ENCODE data around the gene SRP68.
A peak's percentile ranks its signal among the peaks of the same experiment; 100 is the strongest.

Gene SRP68

DNA sequence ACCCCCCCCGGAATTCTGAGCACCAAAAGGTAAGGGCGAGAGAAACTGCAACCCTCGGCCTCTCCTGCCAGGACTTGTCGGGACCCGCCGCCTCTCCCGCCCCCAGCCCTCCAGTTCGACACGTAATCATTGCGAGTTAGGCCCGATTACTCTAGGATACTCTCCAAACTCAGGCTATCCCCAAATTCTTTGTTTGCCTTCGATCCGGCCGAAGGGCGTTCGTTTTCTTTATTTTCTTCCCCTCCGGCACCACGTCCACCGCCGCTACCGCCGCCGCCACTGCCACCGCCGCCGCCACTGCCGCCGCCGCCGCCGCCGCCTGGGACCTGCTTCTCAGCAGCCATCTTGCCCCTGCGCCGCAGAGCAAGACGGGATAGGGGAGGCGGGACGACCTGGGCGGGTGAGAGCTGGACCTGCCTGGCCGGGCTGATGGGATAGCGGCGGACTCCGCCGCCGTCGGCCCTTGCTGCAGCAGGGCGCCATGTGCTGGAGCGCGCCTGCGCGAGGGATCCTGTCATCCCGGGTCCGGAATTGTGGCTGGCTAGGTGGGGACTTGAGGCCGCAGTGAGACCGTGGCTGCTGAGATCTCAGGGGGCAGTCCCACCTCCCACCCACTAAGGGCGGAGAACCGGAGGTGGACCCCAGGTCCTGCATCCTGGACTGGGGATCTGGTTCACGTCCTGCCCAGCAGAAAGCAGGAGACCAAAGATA is at the start of gene SRP68:
SRP68 (minus strand) TSS at position 370 of the 711 bp plus-strand sequence; CDS start at position 344, 26 bp downstream.
- H3K4me1 ChIP-seq (ENCODE audit: insufficient read depth, low read length) = peaks cover 4% of the 10 kb centered on the region
- H3K9ac ChIP-seq (ENCODE audit: low read depth, low read length) = peak within 1 kb of the TSS; percentile 86
- H3K36me3 ChIP-seq (ENCODE audit: insufficient read depth, low read length) = peaks cover 3% of the 10 kb centered on the region; the same call in 1 of the 2 replicates
- H3K9me3 ChIP-seq (ENCODE audit: control insufficient read depth, insufficient read depth, low read length) = no peaks in the 10 kb centered on the region

DNA sequence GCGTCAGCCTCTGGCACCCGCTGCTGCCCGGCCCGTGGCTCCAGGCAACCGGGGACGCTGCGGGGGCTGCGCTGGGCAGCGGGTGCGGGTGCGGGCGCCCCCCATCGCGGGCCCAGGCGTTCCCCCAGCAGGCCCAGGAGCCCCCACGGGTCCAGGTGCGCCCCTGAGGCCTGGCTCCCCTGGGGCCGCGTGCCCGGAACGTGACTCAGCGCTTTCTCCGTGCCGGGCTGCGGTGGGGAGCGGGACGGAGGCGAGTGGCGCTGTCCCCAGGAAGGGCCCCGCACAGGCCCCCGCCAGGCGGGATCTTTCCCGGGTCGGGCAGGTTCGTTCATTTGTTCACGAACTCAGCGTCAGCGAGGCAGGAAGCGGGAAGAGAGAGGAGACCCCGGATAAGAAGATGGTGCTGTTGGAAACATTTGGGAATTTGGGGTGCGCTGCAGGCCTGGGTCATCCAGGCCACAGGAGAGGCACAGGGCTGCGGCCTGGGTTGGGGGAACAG is 49.7 kb upstream of the SRP68 start:
- Histone ChIP-seq H3K9me3 (ENCODE audit: control insufficient read depth, insufficient read depth, low read length) (no peaks in the 10 kb centered on the region), H3K4me1 (ENCODE audit: insufficient read depth, low read length) (peaks cover 11% of the 10 kb centered on the region), H3K36me3 (ENCODE audit: insufficient read depth, low read length) (no peaks in the 10 kb centered on the region), H3K9ac (ENCODE audit: low read depth, low read length) (peak overlapping the region; percentile 46)

DNA sequence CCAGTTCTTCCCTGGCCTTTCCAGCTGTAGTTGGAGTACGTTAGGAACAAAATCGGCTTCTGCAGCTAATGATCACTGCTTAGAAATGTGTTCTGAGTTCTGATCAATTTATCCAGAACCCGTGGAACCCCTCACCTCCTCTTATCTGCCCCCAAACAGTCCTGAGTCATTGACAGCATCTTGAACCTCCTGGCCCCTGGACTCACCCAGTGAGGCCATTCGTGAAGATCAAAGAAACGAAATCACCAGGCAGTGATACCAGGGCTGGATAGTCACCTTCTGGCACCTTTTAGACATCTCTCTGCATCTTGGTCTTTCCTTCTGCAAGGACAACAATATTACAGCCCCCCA is 48.3 kb upstream of the SRP68 start:
- peaks cover 11% of the 10 kb centered on the region for H3K4me1 ChIP-seq (ENCODE audit: insufficient read depth, low read length)
- no peak overlapping the region; the same call in 1 of the 2 replicates for H3K9ac ChIP-seq (ENCODE audit: low read depth, low read length)
- no peaks in the 10 kb centered on the region for H3K36me3 ChIP-seq (ENCODE audit: insufficient read depth, low read length)
- H3K9me3 ChIP-seq (ENCODE audit: control insufficient read depth, insufficient read depth, low read length) = no peaks in the 10 kb centered on the region

DNA sequence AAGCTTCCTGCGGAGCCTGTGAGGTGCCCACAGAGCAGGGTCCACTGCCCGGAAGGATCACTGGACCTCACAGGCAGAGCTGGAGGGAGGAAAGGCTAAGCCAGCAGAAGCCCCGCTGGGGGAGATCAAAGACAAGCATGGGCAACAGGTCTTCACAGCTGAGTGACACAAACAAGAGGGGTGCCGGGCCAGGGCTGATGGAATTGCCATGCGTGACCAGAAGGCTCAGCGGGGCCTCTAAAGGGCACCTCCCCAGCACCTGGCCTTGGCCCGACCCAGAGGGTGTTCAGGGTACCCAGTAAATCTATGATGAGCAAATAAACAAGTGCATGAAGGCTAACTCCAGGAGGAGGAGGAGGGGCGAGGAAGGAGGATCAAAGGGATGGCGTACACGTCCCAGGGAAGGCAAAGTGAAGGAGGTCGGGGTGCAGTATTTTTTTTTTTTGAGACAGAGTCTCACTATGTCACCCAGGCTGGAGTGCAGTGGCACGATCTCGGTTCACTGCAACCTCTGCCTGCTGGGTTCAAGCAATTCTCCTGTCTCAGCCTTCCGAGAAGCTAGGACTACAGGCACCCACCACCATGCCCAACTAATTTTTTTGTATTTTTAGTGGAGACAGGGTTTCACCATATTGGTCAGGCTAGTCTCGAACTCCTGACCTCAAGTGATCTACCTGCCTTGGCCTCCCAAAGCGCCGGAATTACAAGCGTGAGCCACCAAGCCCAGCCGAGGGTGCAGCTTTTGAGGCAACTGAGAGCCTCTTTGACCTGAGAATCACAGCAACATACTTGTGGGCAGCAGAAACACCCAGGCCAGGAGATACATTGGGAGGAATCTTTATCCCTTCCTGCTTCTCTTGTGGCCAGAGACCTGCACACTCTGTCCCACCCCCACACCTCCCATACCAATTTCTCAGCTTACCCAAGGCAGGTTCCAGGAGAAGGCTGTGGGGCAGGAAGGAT is 47.4 kb upstream of the SRP68 start:
- H3K9me3 ChIP-seq (ENCODE audit: control insufficient read depth, insufficient read depth, low read length) = no peaks in the 10 kb centered on the region
- no peaks in the 10 kb centered on the region for H3K36me3 ChIP-seq (ENCODE audit: insufficient read depth, low read length)
- peaks cover 11% of the 10 kb centered on the region for H3K4me1 ChIP-seq (ENCODE audit: insufficient read depth, low read length)
- H3K9ac ChIP-seq (ENCODE audit: low read depth, low read length) = no peak overlapping the region

DNA sequence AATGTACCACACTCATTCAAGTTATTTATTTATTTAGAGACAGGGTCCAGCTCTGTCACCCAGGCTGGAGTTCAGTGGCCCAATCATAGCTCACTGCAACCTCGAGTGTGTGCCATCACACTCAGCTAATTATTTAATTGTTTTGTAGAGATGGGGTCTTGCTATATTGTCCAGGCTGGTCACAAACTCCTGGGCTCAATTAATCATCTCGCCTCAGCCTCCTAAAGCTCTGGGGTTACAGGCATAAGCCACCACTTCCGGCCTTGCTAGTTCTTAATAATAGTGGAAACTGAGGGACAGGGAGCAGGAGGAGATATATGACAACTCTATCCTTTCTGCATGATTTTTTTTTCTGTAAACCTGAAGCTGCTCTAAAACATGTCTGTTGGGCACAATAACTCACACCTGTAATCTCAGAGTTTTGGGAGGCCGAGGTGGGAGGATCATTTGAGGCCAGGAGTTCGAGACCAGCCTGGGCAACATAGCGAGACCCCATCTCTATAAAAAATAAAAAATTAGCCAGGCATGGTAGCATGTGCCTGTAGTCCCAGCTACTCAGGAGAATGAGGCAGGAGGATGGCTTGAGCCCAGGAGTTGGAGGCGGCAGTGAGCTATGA is 42.9 kb upstream of the SRP68 start:
- Histone ChIP-seq H3K9me3 (ENCODE audit: control insufficient read depth, insufficient read depth, low read length) (no peaks in the 10 kb centered on the region), H3K9ac (ENCODE audit: low read depth, low read length) (no peak overlapping the region), H3K4me1 (ENCODE audit: insufficient read depth, low read length) (peaks cover 4% of the 10 kb centered on the region), H3K36me3 (ENCODE audit: insufficient read depth, low read length) (no peaks in the 10 kb centered on the region)

DNA sequence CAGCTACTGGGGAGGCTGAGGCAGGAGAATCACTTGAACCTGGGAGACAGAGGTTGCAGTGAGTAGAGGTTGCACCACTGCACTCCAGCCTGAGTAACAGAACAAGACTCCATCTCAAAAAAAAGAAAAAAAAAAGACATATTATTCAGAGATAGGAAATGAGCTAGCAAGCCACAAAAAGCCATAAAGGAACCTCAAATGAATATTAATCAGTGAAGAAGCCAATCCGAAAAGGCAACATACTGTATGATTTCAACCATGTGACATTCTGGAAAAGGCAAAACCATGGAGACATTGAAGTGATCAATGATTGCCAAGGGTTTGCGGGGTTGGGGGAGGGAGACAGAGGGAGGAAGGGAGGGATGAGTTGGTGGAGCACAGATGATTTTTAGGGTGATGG is 39.6 kb upstream of the SRP68 start:
- H3K9ac ChIP-seq (ENCODE audit: low read depth, low read length) = no peak overlapping the region
- H3K4me1 ChIP-seq (ENCODE audit: insufficient read depth, low read length) = no peaks in the 10 kb centered on the region
- H3K36me3 ChIP-seq (ENCODE audit: insufficient read depth, low read length) = no peaks in the 10 kb centered on the region
- no peaks in the 10 kb centered on the region for H3K9me3 ChIP-seq (ENCODE audit: control insufficient read depth, insufficient read depth, low read length)

DNA sequence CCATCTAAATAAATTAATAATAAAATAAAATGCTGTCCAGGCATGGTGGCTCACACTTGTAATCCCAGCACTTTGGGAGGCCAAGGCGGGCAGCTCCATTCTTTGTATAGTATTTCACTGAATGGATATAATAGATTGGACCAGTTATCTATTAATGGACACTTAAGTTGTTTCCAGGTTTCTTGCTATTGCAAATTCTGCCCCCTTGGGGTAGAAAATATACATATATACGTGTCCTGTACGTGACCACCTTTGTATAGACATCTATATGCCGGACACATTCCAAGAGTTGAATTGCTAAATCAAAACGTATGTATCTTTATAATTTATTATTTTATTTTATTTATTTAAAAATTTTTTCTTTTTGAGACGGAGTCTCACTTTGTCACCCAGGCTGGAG is 35.2 kb upstream of the SRP68 start:
- Histone ChIP-seq H3K9ac (ENCODE audit: low read depth, low read length) (no peak overlapping the region), H3K4me1 (ENCODE audit: insufficient read depth, low read length) (peaks cover 12% of the 10 kb centered on the region), H3K36me3 (ENCODE audit: insufficient read depth, low read length) (no peaks in the 10 kb centered on the region), H3K9me3 (ENCODE audit: control insufficient read depth, insufficient read depth, low read length) (no peaks in the 10 kb centered on the region)

DNA sequence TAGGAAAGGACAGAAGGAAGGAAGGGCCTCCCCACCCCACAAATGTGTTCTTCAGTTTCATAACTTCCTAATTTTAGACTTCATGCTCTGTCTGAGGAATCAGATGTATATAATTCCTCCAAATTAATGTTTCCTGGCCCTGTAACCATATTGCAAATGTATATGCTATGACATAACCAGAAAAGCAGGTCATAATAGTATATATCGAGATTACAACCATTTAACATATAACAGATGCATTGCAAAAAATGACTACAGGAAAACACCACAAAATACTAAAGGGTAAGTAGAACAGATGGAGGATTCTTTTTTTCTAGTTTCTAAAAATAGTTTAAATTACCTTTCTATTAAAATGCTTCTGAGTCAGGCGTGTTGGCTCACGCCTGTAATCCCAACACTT is 34.4 kb upstream of the SRP68 start:
- Histone ChIP-seq H3K9me3 (ENCODE audit: control insufficient read depth, insufficient read depth, low read length) (no peaks in the 10 kb centered on the region), H3K36me3 (ENCODE audit: insufficient read depth, low read length) (peaks cover 1% of the 10 kb centered on the region; the same call in 1 of the 2 replicates), H3K9ac (ENCODE audit: low read depth, low read length) (no peak overlapping the region), H3K4me1 (ENCODE audit: insufficient read depth, low read length) (peaks cover 12% of the 10 kb centered on the region)

DNA sequence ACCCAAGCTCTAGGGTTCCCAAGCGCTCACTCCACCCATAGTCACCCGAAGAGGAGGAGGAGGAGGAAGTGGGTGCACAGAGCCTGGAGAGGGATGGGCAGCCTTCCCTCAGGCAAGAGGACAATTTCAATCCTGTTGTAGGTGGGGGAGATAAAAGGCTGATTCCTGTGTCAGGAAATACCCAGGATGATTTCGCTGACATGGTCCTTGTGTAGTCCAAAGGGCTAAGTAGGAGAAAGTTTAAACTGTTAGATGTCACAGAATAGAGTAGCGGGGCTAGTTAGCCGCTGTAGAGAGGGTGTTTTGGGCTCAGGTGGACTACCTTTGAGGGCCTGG is 32.5 kb upstream of the SRP68 start:
- Histone ChIP-seq H3K36me3 (ENCODE audit: insufficient read depth, low read length) (peaks cover 14% of the 10 kb centered on the region), H3K9me3 (ENCODE audit: control insufficient read depth, insufficient read depth, low read length) (no peaks in the 10 kb centered on the region), H3K4me1 (ENCODE audit: insufficient read depth, low read length) (peaks cover 12% of the 10 kb centered on the region), H3K9ac (ENCODE audit: low read depth, low read length) (no peak overlapping the region; the same call in 1 of the 2 replicates)

DNA sequence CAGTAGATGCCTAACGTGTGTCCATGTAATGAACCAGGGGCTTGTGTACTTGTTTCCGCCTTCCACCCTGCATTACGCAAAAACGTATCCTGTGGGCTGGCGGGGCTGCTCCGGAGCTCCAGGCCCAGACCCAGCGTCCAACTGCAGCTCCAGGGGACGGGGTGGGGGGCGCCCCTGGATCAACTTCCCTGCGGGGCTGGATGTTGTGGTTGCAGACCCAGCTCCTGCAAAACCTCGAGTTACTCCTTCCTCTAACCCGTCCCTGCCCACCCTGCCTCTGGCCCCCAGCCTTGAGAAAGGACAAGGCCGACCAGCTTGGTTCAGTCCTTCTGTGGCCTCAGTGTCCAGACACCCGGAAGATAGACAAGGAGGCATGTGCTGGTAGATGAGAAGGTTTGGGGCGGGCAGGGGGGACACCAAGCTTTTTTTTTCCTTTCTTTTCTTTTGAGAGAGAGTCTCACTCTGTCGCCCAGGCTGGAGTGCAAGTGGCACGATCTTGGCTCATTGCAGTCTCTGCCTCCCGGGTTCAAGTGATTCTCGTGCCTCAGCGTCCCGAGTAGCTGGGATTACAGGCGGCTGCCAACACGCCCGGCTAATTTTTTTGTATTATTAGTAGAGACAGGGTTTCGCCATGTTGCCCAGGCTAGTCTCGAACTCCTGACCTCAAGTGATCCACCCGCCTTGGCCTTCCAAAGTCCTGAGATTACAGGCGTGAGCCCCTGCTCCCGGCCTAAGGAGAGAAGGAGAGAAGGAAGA is 32.0 kb upstream of the SRP68 start:
- peaks cover 14% of the 10 kb centered on the region for H3K36me3 ChIP-seq (ENCODE audit: insufficient read depth, low read length)
- H3K4me1 ChIP-seq (ENCODE audit: insufficient read depth, low read length) = peaks cover 12% of the 10 kb centered on the region
- no peaks in the 10 kb centered on the region for H3K9me3 ChIP-seq (ENCODE audit: control insufficient read depth, insufficient read depth, low read length)
- H3K9ac ChIP-seq (ENCODE audit: low read depth, low read length) = peak overlapping the region; percentile 76

DNA sequence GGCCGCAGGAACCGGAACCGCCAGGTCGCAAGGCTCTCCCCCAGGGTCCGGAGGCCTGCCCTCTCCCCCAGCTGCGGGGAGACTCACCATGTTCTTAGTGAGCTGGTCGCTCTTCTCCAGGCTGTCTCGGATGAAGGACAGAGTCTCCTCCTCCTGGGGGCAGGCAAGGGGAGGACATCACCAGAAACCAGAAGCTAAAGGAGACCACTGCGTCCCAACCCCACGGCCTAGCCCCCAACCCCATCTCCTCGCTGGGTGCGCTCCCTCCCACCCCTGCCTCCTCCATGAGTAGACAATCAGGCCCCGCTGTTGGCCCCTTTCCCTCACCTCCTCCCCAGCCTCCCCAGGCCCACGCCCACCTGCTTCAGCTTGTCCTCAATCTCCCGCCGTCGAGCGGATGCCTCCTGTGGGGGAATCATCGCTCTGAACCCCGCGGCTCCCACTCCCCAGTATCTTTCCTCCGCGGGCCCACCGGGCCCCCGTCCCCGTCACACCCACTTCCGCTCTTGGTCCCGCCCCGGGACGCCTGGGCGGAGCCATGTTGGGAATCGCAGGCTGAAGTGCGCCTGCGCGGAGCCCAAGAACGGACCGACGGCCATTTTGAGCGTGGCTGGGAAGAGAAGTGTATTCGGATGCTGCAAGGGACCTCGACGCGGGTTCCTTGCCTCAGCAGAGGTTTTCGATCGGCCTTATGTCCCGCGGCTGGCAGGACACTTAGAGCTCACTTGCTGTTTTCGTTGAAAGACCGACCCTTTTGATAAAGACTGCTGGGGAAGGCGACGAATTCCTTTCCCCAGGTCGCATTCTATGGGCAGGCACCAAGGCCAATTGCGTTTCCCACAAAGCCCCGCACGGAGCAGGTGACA is 31.2 kb upstream of the SRP68 start, which contains the start of gene EXOC7:
EXOC7 (minus strand) TSS at position 514 of the 866 bp plus-strand sequence; CDS start at position 419, 95 bp downstream.
- no peaks in the 10 kb centered on the region for H3K9me3 ChIP-seq (ENCODE audit: control insufficient read depth, insufficient read depth, low read length)
- peaks cover 12% of the 10 kb centered on the region for H3K4me1 ChIP-seq (ENCODE audit: insufficient read depth, low read length)
- H3K9ac ChIP-seq (ENCODE audit: low read depth, low read length) = peak within 1 kb of the TSS; percentile 76
- peaks cover 14% of the 10 kb centered on the region for H3K36me3 ChIP-seq (ENCODE audit: insufficient read depth, low read length)

DNA sequence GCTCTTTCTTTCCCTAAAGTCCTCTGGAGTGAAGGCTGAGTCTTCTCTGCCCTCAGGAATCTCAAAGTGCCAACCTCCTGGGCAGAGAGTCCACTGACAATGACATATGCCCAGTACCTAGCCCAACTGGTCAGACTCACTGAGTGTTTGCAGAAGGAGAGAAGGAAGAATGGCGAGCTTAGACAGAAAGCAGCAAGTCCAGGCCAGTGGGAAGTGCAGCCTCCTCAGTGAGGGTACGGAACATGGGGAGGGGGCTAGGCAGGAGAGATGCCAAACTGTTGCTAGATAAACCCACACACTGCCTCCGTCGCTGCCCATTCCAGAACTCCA is 30.6 kb upstream of the SRP68 start:
- Histone ChIP-seq H3K9me3 (ENCODE audit: control insufficient read depth, insufficient read depth, low read length) (no peaks in the 10 kb centered on the region), H3K9ac (ENCODE audit: low read depth, low read length) (peak overlapping the region; percentile 76), H3K4me1 (ENCODE audit: insufficient read depth, low read length) (peaks cover 12% of the 10 kb centered on the region), H3K36me3 (ENCODE audit: insufficient read depth, low read length) (peaks cover 14% of the 10 kb centered on the region)

DNA sequence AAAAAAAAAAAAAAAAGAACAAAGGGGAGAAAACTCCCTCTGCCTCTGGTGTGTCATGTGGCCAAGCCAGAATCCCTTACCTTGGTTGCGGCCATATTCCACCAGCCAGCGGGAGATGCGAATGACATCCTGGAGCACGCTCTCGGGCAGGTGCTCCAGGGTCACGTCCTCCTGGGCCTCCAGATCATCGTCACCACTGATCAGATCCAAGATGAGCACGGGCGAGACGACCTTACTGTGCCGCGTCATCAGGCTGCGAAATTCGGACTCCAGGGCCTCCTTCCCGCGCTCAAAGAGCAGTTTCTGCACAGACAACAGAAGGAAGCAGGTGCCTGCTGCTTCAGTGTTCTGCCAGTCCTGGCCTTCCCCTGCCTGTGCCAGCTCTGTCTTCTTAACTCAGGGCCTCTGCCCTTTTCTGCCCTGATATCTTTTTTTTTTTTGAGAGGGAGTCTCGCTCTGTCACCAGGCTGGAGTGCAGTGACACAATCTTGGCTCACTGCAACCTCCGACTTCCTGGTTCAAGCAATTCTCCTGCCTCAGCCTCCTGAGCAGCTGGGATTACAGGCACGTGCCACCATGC is 25.5 kb upstream of the SRP68 start:
- no peaks in the 10 kb centered on the region for H3K9me3 ChIP-seq (ENCODE audit: control insufficient read depth, insufficient read depth, low read length)
- H3K4me1 ChIP-seq (ENCODE audit: insufficient read depth, low read length) = no peaks in the 10 kb centered on the region
- H3K36me3 ChIP-seq (ENCODE audit: insufficient read depth, low read length) = peaks cover 41% of the 10 kb centered on the region
- no peak overlapping the region for H3K9ac ChIP-seq (ENCODE audit: low read depth, low read length)
